Measurements from ENCODE around the gene C2orf49.

The C2orf49 gene

GRCh38 chr2:105362862-105363591 lies 25.7 kb downstream of the C2orf49 start:
- DNase-seq (ENCODE audit: low spot score), result no peak

GRCh38 chr2:105364436-105365139 lies 27.2 kb downstream of the C2orf49 start:
- DNase-seq (ENCODE audit: low spot score), result no peak

GRCh38 chr2:105365206-105365605 lies 27.9 kb downstream of the C2orf49 start:
- DNase-seq (ENCODE audit: low spot score), result no peak

GRCh38 chr2:105368759-105369408 lies 31.5 kb downstream of the C2orf49 start:
- no peak for DNase-seq (ENCODE audit: low spot score)

GRCh38 chr2:105369777-105370690 lies 32.7 kb downstream of the C2orf49 start:
- DNase-seq (ENCODE audit: low spot score), result peak; percentile 75

GRCh38 chr2:105371156-105371555 lies 33.8 kb downstream of the C2orf49 start:
- DNase-seq (ENCODE audit: low spot score), result no peak

GRCh38 chr2:105371810-105372209 lies 34.5 kb downstream of the C2orf49 start:
- no peak for DNase-seq (ENCODE audit: low spot score)

GRCh38 chr2:105373344-105373781 lies 36.0 kb downstream of the C2orf49 start:
- no peak for DNase-seq (ENCODE audit: low spot score)

GRCh38 chr2:105373895-105374401 lies 36.6 kb downstream of the C2orf49 start:
- DNase-seq (ENCODE audit: low spot score), result no peak

GRCh38 chr2:105375001-105375561 lies 37.7 kb downstream of the C2orf49 start:
- no peak for DNase-seq (ENCODE audit: low spot score)

- no peak for DNase-seq (ENCODE audit: low spot score)
Observed at GRCh38 chr2:105376010-105376409, 38.7 kb downstream of the C2orf49 start.

- DNase-seq (ENCODE audit: low spot score), result no peak
Observed at GRCh38 chr2:105376789-105377240, 39.5 kb downstream of the C2orf49 start.

GRCh38 chr2:105377871-105378270 lies 40.5 kb downstream of the C2orf49 start:
- DNase-seq (ENCODE audit: low spot score), result no peak

- DNase-seq (ENCODE audit: low spot score), result no peak
Observed at GRCh38 chr2:105378276-105378840, 41.0 kb downstream of the C2orf49 start.

GRCh38 chr2:105378921-105379383 lies 41.6 kb downstream of the C2orf49 start:
- no peak for DNase-seq (ENCODE audit: low spot score)

GRCh38 chr2:105379741-105380186 lies 42.4 kb downstream of the C2orf49 start:
- DNase-seq (ENCODE audit: low spot score), result no peak

GRCh38 chr2:105380432-105381100 lies 43.2 kb downstream of the C2orf49 start:
- no peak for DNase-seq (ENCODE audit: low spot score)

- DNase-seq (ENCODE audit: low spot score), result no peak
Observed at GRCh38 chr2:105381101-105381668, 43.8 kb downstream of the C2orf49 start.

GRCh38 chr2:105382177-105382576 lies 44.8 kb downstream of the C2orf49 start:
- no peak for DNase-seq (ENCODE audit: low spot score)

All from HuH-7 (cell line).